SU-DHL-6 (cell line): ENCODE results near the gene SWSAP1.

Experiments used
- EZH2phosphoT487 ChIP-seq: fragments of 200-600 bp; sonication (generic), shearing (Covaris generic); conservative IDR thresholded peaks from 2 replicates; pipeline ENCODE4 v1.6.1; 2018; ENCODE audit warnings: mild to moderate bottlenecking, antibody characterized with exemption, low read length, moderate library complexity, mixed read lengths
- TF ChIP-seq, protein P1 (sequence below): fragments of 200-600 bp; sonication (generic); IDR thresholded peaks from one replicate; pipeline ENCODE4 v1.5.1; 2017; ENCODE audit warnings: antibody characterized with exemption, mild to moderate bottlenecking, low read length, moderate library complexity; ENCODE audit not compliant: insufficient read depth, poor library complexity, severe bottlenecking

DNA sequence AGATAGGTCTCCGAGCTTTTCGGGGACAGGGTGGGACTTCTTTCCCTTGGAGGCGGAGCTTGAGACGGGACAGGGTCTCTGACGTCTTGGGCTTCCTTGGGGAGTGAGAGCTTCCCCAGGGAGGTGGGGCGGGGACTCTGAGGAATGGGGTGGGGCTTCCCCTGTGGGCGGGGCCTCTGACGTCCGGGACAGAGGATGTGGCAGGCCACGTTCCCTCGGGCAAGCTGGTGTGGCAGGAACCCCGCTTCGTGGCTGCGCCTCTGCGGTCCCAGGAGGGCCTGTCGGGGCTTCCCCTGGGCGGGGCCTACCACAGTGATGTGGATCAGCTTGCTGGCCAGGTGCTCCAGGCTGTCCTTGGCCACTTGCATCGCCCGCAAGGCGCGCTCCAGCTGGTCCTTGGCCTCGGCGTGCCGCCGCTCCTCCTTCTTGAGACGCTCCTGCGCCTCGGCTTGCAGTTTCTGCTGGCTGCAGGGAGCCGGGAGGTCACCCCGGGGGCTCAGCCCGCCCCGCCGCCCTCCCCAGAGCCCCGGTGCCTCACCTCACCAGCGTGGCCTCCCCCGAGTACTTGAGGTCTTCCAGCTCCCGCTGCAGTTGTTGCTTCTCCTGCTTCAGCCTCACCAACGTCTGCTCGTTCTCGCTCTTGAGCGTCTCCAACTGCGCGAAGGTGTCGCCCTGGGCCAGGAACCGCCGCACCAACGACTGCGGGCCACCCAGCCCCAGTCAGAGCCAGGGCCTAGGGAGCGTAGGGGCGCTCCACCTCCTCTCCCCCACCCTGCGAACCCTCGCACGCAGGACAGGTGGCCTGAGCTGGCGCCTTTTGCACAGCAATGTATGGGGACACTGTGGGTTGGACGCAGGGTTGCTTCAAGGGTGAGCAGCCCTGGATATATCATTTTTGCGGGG lies 47.9 kb downstream of the SWSAP1 start:
- TF ChIP-seq, protein P1, sequence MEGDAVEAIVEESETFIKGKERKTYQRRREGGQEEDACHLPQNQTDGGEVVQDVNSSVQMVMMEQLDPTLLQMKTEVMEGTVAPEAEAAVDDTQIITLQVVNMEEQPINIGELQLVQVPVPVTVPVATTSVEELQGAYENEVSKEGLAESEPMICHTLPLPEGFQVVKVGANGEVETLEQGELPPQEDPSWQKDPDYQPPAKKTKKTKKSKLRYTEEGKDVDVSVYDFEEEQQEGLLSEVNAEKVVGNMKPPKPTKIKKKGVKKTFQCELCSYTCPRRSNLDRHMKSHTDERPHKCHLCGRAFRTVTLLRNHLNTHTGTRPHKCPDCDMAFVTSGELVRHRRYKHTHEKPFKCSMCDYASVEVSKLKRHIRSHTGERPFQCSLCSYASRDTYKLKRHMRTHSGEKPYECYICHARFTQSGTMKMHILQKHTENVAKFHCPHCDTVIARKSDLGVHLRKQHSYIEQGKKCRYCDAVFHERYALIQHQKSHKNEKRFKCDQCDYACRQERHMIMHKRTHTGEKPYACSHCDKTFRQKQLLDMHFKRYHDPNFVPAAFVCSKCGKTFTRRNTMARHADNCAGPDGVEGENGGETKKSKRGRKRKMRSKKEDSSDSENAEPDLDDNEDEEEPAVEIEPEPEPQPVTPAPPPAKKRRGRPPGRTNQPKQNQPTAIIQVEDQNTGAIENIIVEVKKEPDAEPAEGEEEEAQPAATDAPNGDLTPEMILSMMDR: no peak
- TF ChIP-seq EZH2phosphoT487: no peak
